Aorta (tissue), 5 donors: ENCODE measurements around the gene NPAS2. TPM values are rescaled to one million over a fixed set of nuclear protein-coding genes. Genes with fewer than 3 reads are reported as not detected.

Experiments used
- ATAC-seq: fragments of 200-7000 bp; cut with Tn5 transposase; one replicate; pipeline ENCODE4 v1.9.1; 2022; ENCODE audit warnings: moderate library complexity; ENCODE audit not compliant: low FRiP score
- DNase-seq, 2 donors: peaks; one replicate each; pipeline ENCODE4 v3.0.0-alpha.2; 2020
- H3K27ac ChIP-seq, 2 donors: one replicate each; pipeline ENCODE4 v1.5.1; 2013; ENCODE audit warnings: low read length in 2 of 2, mild to moderate bottlenecking in 2 of 2, moderate library complexity in 2 of 2, control low read depth in 1 of 2, inconsistent platforms in 1 of 2, low read depth in 1 of 2
- H3K27me3 ChIP-seq, 2 donors: one replicate each; pipeline ENCODE4 v1.6.1; 2013; ENCODE audit warnings: control low read depth in 1 of 2, low read length in 1 of 2, mild to moderate bottlenecking in 1 of 2, moderate library complexity in 1 of 2; ENCODE audit not compliant: insufficient read depth in 2 of 2, control insufficient read depth in 1 of 2
- H3K36me3 ChIP-seq, 2 donors: one replicate each; pipeline ENCODE4 v1.6.1; 2013; ENCODE audit warnings: control low read depth in 1 of 2, low read length in 1 of 2, mild to moderate bottlenecking in 1 of 2; ENCODE audit not compliant: insufficient read depth in 2 of 2, control insufficient read depth in 1 of 2
- H3K4me1 ChIP-seq, 2 donors: one replicate each; pipeline ENCODE4 v1.6.1; 2013; ENCODE audit warnings: low read length in 2 of 2, control low read depth in 1 of 2, mild to moderate bottlenecking in 1 of 2, moderate library complexity in 1 of 2; ENCODE audit not compliant: insufficient read depth in 2 of 2, control insufficient read depth in 1 of 2
- H3K4me3 ChIP-seq, 2 donors: one replicate each; pipeline ENCODE4 v1.5.1; 2013; ENCODE audit warnings: low read length in 2 of 2, control low read depth in 1 of 2, mild to moderate bottlenecking in 1 of 2
- H3K9me3 ChIP-seq: one replicate; pipeline ENCODE4 v1.6.1; 2013; ENCODE audit warnings: mild to moderate bottlenecking, low read length; ENCODE audit not compliant: control insufficient read depth
- WGBS, 2 donors: extraction: QIAGEN DNeasy Blood & Tissue Kit; methylation state at CpG; one replicate each; pipeline ENCODE4 v1.1.7; 2013; 5-methylcytosine and 5-hydroxymethylcytosine counted together
- intact Hi-C, 2 donors: fragments of 100-400 bp; cut with DNase I; formaldehyde crosslinking; loops; one replicate each; pipeline versions ENCODE4 v1.14.2 to v1.15.0; 2022
- polyA plus RNA-seq, 2 donors: library from polyadenylated mRNA; stranded (reverse); fragments of 200-250 nt; gene quantifications; one replicate each; pipeline ENCODE4 v1.2.3, GENCODE V29; 2013
- total RNA-seq, 2 donors: library from RNA; stranded (reverse); fragmentation: NEBNext Ultra II Directional; extraction: Animal tissue kit (Norgen Biotek cat#: 25700); gene quantifications; one replicate each; pipeline ENCODE4 v1.2.1, GENCODE V29; 2021
- donor health status: healthy with polysubstance abuse.
- donor health status: Bipolar disorder and iron deficiency.
- donor health status: DM: no; HTN: no; CAD: no.
- donor health status: DM: no; HTN: no; CAD: no.
- donor health status: DM: yes; HTN: yes; CAD: no.

Gene NPAS2
- total and polyA plus RNA-seq, 4 donors: 7.8 to 42.0 (median 24.2) TPM

DNA sequence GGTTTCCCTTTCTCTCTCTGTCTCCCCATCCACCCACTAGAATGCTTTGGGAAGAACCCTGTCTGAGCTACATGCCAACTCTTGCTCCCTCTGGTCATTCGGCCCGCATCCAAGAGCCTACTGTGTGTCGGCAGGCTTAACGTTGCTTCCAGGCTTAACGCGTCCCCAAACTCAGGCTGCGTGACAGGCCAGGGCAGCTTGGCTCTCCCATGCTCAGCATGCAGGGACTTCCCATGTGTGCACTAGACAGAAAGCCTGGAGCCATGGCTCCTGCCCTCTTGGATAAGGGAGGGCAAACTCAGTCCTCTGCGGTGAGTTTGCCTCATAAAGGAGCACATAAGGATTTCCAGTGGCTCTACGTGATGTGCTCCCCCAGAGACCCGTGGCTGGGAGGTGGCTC, 225.4 kb downstream of the NPAS2 start:
- H3K4me3 ChIP-seq: no peak overlapping the region
- no peak overlapping the region for H3K27ac ChIP-seq
- no peaks in the 10 kb centered on the region for H3K36me3 ChIP-seq
- no peaks in the 10 kb centered on the region for H3K9me3 ChIP-seq
- no peaks in the 10 kb centered on the region for H3K27me3 ChIP-seq
- intact Hi-C loops: no loop called here
- ATAC-seq: peak; percentile 31
- 96 to 97% methylated on average over 10 of the region's 10 CpGs for WGBS, 2 donors
- H3K4me1 ChIP-seq: no peaks in the 10 kb centered on the region
- DNase-seq: peak in 1 of 2 donors; percentile 57

Other genes with a start within 250 kb of the NPAS2 start
- gene RPL31, start 182.2 kb downstream of the NPAS2 start, total RNA-seq: 1,000 to 10,000 TPM; 1,008 to 1,106 TPM
- 1,000 to 10,000 TPM; 4,480 to 7,651 TPM for gene RPL31, start 182.2 kb downstream of the NPAS2 start, polyA plus RNA-seq